Ammon's horn (tissue), 1 donor: ENCODE data around the gene OSBPL6.
"Not testable (repeated sequence)": the region's sequence is repeated elsewhere in the genome, so short reads cannot be mapped to it uniquely, and the experiment has no call there.

Source experiments
- DNase-seq: peaks from one replicate; pipeline ENCODE4 v3.0.0-alpha.2; 2016; ENCODE audit warnings: low spot score

The OSBPL6 gene

GRCh38 chr2:178403671-178404306 lies 209.5 kb downstream of the OSBPL6 start:
- DNase-seq: no peak

- DNase-seq: no peak
Measured at GRCh38 chr2:178404368-178404767, 210.1 kb downstream of the OSBPL6 start.

GRCh38 chr2:178409261-178409660 lies 214.9 kb downstream of the OSBPL6 start:
- no peak for DNase-seq

GRCh38 chr2:178412047-178412446 lies 217.7 kb downstream of the OSBPL6 start:
- no peak for DNase-seq

- not testable (repeated sequence) for DNase-seq
Measured at GRCh38 chr2:178412453-178412852, 218.1 kb downstream of the OSBPL6 start.

- peak; percentile 72 for DNase-seq
Measured at GRCh38 chr2:178413472-178414265, 219.4 kb downstream of the OSBPL6 start.

- peak; percentile 94 for DNase-seq
Measured at GRCh38 chr2:178414266-178415247, 220.2 kb downstream of the OSBPL6 start.

GRCh38 chr2:178415979-178416378 lies 221.7 kb downstream of the OSBPL6 start:
- no peak for DNase-seq

GRCh38 chr2:178417916-178418315 lies 223.6 kb downstream of the OSBPL6 start:
- no peak for DNase-seq

GRCh38 chr2:178418426-178418825 lies 224.1 kb downstream of the OSBPL6 start:
- DNase-seq: no peak

- DNase-seq: peak; percentile 37
Measured at GRCh38 chr2:178419123-178419522, 224.8 kb downstream of the OSBPL6 start.

GRCh38 chr2:178420463-178420999 lies 226.2 kb downstream of the OSBPL6 start:
- DNase-seq: no peak

- DNase-seq: no peak
Measured at GRCh38 chr2:178422097-178422496, 227.8 kb downstream of the OSBPL6 start.

- DNase-seq: not testable (repeated sequence)
Measured at GRCh38 chr2:178423746-178424145, 229.4 kb downstream of the OSBPL6 start.

- DNase-seq: no peak
Measured at GRCh38 chr2:178425255-178425827, 231.0 kb downstream of the OSBPL6 start.

- no peak for DNase-seq
Measured at GRCh38 chr2:178426388-178426787, 232.1 kb downstream of the OSBPL6 start.

- DNase-seq: no peak
Measured at GRCh38 chr2:178427458-178427857, 233.1 kb downstream of the OSBPL6 start.

GRCh38 chr2:178428396-178428806 lies 234.1 kb downstream of the OSBPL6 start:
- DNase-seq: no peak

GRCh38 chr2:178429336-178429735 lies 235.0 kb downstream of the OSBPL6 start:
- no peak for DNase-seq

- DNase-seq: no peak
Measured at GRCh38 chr2:178436662-178437061, 242.3 kb downstream of the OSBPL6 start.

GRCh38 chr2:178441426-178441825 lies 247.1 kb downstream of the OSBPL6 start:
- no peak for DNase-seq
